ENCODE measurements around the gene RAMACL. TPM values are rescaled to one million over a fixed set of nuclear protein-coding genes. Genes with fewer than 3 reads are reported as not detected.
A peak's percentile ranks its signal among the peaks of the same experiment; 100 is the strongest.

The RAMACL gene
- total RNA-seq, 1 donor from 2014 or later: 0.70 TPM

DNA sequence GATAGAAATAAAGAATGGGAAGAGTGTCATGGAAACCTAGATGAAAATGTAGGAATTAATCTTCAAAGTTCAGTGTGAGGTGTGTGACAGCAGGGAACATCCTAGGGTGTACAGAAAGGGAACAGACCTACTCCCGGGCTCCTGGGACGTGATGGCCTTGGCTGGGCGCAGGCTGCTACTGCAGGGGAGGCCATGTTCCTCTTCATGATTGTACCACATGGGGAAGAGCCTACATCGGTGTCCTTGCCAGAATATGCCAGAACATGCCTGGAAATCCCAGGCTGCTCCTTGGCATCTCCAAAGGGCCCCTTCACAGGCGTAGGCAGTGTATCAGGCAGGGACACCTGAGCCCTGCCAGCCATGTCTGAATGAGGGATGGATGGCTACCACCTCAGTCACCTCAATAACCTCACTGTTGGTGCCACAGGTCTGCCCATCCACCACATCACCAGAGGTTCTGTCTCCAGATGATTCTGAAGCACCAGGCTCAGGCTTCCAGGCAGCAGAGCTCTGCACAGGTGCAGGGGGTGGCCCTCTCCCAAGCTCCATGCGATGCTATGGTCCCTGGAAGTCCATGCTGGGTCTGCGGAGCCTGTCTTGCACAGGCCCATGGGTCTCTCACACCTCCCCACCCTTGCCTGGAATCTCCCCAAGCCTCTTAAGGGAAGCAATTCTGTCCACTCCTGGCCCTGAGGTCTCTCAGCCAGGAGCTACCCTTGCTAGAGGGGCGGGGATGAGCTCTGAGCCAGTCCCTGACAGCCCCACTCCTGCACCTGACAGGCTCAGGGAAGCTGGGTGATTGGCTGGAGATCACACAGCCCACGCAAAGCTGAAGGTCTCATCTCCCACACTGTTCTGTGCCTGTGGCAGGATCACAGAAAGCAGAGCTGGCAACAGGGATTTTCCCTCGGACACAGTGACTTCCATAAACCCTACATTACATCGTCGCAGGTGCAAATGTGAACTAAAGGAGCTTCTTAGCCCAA lies 20.2 kb downstream of the RAMACL start:
- H3K4me3 Mint-ChIP-seq: no peak overlapping the region
- no peaks in the 10 kb centered on the region for H3K9me3 Mint-ChIP-seq
- H3K27me3 Mint-ChIP-seq (ENCODE audit: low read depth): no peaks in the 10 kb centered on the region
- H3K27ac Mint-ChIP-seq (ENCODE audit: unreplicated experiment): no peak overlapping the region
- H3K4me1 Mint-ChIP-seq: peaks cover 15% of the 10 kb centered on the region
- TF ChIP-seq, protein P1, sequence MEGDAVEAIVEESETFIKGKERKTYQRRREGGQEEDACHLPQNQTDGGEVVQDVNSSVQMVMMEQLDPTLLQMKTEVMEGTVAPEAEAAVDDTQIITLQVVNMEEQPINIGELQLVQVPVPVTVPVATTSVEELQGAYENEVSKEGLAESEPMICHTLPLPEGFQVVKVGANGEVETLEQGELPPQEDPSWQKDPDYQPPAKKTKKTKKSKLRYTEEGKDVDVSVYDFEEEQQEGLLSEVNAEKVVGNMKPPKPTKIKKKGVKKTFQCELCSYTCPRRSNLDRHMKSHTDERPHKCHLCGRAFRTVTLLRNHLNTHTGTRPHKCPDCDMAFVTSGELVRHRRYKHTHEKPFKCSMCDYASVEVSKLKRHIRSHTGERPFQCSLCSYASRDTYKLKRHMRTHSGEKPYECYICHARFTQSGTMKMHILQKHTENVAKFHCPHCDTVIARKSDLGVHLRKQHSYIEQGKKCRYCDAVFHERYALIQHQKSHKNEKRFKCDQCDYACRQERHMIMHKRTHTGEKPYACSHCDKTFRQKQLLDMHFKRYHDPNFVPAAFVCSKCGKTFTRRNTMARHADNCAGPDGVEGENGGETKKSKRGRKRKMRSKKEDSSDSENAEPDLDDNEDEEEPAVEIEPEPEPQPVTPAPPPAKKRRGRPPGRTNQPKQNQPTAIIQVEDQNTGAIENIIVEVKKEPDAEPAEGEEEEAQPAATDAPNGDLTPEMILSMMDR (conservative IDR thresholded peaks at IDR 0.05): no peak
- no peak for DNase-seq (ENCODE audit: low read depth, low spot score)
- H3K36me3 Mint-ChIP-seq (ENCODE audit: low read depth): no peaks in the 10 kb centered on the region

DNA sequence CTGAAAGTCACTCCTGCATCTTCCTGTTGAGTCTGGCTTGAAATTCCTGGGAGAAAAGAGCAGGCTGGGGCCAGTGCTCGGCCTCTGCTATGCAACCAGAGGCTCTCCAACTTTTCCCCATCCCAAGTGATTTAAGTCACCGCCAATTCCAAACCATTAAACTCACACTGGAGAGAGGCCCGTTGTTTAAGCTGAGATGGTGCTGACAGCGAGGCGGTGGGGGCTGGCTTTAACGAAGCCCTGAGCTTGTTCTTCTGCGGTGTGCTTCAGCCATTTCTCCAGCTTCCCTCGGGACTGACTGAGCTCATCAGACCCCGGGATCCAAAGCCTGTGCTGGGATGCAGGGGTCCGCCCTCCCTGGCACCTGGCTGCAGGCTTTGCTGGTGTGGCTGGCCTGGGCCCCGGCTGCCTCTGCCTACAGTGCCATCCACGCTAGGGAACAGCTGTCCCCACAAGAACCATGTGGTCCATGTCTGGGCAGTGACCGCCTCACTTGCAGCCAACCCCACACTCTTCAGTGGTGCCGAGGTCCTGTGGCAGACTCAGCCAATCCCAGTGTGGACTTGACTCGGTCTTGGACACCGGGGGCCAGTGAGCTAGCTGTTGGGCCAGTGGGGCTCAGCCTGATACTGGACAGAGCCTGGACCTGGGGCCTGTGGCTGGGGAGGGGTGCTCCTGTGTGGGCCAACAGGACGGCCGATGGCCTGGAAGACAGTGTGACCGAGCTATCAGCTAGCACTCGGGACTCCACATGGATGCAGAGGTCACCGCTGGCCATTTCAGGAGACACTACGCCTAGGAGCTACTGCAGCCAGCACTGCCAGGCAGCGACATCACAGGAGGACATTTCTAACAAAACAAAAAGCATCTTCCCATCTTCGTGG lies 21.2 kb downstream of the RAMACL start:
- peak overlapping the region; percentile 45 for H3K27ac Mint-ChIP-seq (ENCODE audit: unreplicated experiment)
- TF ChIP-seq, protein P1 (conservative IDR thresholded peaks at IDR 0.05): no peak
- peaks cover under 1% of the 10 kb centered on the region for H3K36me3 Mint-ChIP-seq (ENCODE audit: low read depth)
- peaks cover under 1% of the 10 kb centered on the region for H3K9me3 Mint-ChIP-seq
- peaks cover 13% of the 10 kb centered on the region for H3K4me1 Mint-ChIP-seq
- H3K27me3 Mint-ChIP-seq (ENCODE audit: low read depth): no peaks in the 10 kb centered on the region
- no peak overlapping the region for H3K4me3 Mint-ChIP-seq
- DNase-seq (ENCODE audit: low read depth, low spot score): no peak

DNA sequence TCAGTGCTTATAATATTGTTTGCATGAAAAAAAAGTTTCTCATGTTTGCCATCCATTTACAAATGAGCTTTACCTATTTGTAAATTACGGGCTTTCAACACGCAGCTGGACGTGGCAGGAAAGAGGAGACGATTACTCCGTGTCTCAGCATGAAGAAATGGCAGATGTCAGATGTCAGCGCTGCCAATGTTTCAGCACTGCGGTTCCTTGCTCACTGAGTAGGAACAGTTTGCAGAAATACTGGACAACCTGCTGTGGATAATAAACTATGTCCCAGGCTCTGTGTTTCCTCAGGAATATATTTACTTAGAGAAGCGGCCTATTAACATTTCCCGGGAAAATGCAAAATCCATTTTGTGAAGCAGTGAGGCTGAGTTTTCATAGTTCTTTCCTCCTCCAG lies 22.7 kb downstream of the RAMACL start:
- Mint-ChIP-seq H3K27me3 (ENCODE audit: low read depth) (no peaks in the 10 kb centered on the region), H3K9me3 (peaks cover 7% of the 10 kb centered on the region), H3K27ac (ENCODE audit: unreplicated experiment) (no peak overlapping the region), H3K36me3 (ENCODE audit: low read depth) (peaks cover 12% of the 10 kb centered on the region), H3K4me1 (peaks cover 13% of the 10 kb centered on the region), H3K4me3 (no peak overlapping the region)
- DNase-seq (ENCODE audit: low read depth, low spot score): no peak
- TF ChIP-seq, protein P1 (conservative IDR thresholded peaks at IDR 0.05): no peak

DNA sequence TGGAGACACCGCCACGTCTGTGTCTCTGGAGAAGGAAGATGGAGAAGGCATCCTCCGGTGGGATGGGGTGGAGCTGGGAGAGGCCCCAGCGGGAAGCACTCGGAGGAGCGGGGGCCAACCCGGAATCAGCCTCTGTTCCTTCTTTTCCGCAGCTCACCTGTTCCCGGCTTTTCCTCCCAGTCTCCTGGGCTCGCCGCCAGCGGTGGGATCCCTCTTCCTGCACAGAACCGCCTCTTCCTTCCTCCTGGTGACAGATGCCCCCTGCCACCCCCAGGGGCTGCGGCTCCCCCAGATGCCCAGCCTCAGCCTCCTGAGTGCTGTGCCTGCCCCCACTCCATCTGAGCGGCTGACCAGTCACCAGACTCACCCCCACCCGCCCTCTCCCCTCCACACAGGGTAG lies 23.3 kb downstream of the RAMACL start:
- Mint-ChIP-seq H3K36me3 (ENCODE audit: low read depth) (peaks cover 13% of the 10 kb centered on the region), H3K9me3 (peaks cover 7% of the 10 kb centered on the region), H3K4me1 (peaks cover 13% of the 10 kb centered on the region), H3K27me3 (ENCODE audit: low read depth) (no peaks in the 10 kb centered on the region), H3K4me3 (no peak overlapping the region), H3K27ac (ENCODE audit: unreplicated experiment) (no peak overlapping the region)
- DNase-seq (ENCODE audit: low read depth, low spot score): no peak
- TF ChIP-seq, protein P1 (conservative IDR thresholded peaks at IDR 0.05): no peak

DNA sequence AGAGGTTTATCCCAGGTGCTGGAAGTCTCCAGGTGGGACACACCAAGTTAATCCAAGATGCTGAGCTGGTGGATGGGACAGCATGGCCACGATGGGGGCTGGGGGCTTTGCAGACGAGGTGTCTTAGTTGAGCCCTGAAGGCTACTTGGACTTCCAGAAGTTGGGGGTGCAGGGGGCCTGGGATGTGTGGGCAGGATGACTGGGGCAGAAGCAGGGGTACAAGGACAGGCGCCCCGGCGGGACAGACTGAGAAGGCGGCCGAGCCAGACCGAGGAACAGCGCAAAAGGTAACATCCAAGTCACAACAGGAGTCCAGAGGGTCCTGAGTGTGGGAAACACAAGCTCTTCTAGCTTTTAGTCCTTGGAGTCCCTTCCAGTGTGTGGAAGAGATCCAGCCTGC lies 23.8 kb downstream of the RAMACL start:
- Mint-ChIP-seq H3K4me1 (peaks cover 13% of the 10 kb centered on the region), H3K36me3 (ENCODE audit: low read depth) (peaks cover 13% of the 10 kb centered on the region), H3K27me3 (ENCODE audit: low read depth) (no peaks in the 10 kb centered on the region), H3K9me3 (peaks cover 9% of the 10 kb centered on the region), H3K27ac (ENCODE audit: unreplicated experiment) (no peak overlapping the region), H3K4me3 (no peak overlapping the region)
- no peak for DNase-seq (ENCODE audit: low read depth, low spot score)
- TF ChIP-seq, protein P1 (conservative IDR thresholded peaks at IDR 0.05): no peak

Data from neural crest cell (in vitro differentiated cells).